AG20443 (cell line): ENCODE measurements around the gene TIE1.
A peak's percentile ranks its signal among the peaks of the same experiment; 100 is the strongest.

ENCODE experiments used
- DNase-seq: peaks from one replicate; pipeline ENCODE4 v3.0.0; 2012; ENCODE audit warnings: low spot score, mixed read lengths

Gene TIE1

DNA sequence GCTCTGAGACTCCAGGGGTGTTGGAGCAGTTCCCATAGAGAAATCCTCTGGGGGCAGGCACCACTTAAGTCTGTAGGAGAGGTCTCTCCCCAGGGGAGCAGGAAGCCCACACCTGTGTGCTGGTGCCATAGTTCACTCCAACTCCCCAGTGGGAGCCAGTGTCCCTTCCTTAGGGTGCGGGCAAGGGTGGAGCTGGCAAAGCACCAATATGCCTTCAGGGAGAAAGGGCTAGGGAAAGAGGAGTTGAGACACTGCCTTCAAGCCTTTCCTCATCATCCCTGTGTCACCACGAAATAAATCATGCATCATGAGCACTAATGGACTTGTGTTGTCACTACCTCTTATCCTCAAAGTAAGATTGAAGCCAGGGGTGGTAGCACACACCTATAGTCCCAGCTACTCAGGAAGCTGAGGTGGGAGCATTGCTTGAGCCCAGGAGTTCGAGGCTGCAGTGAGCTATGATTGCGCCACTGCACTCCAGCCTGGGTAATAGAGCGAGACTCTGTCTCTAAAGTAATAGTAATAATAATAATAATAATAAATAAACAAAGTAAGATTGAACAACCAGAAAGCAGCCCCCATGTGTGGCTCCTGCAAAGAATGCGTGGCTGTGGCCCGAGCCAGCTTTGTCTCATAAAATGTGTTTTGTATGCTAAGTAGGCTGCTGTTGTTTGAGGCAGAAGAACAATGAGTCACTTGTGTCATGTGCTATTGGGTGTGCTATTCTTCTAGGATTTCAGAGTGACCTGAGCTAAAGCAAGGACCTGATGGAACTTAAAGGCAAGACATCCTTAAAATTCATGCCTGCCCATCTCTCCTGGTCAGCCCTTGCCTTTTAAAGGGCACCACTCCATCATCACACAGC, 6.7 kb upstream of the TIE1 start:
- DNase-seq: peak; percentile 81

DNA sequence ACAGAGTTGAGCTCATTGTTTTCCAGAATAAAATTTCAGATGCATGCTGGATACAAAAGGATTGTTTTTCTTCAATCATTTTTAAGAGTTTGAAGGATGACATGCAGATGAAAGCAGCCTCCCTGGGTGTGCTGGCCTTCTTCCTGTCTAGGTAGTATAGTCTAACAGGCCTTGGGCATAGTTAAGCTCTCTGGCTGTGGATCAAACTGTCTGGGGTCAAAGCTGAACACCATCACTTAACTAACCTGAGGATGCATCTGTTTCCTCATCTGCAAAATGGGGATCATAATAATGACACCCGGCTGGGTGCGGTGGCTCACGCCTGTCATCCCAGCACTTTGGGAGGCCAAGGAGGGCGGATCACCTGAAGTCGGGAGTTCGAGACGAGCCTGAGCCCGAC, 6.0 kb upstream of the TIE1 start:
- DNase-seq: no peak

DNA sequence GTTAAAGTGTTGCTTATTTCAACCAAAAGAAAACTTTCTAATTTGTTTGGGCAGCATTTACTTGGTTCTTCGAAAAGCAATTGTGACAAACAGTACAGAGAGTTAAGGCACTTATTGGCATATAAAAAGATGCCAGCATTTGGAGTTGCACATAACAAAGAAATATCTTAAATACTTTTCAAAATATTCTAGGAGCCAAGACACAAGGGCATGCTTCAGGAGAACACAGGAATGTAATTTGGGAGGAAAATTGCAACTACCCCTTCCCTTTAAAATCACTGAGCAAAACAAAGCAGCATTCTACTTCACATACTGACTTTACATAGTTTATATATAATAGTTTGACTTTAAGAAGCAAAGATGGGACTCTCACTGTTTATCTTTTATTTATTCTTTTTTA, 4.6 kb upstream of the TIE1 start:
- DNase-seq: no peak

DNA sequence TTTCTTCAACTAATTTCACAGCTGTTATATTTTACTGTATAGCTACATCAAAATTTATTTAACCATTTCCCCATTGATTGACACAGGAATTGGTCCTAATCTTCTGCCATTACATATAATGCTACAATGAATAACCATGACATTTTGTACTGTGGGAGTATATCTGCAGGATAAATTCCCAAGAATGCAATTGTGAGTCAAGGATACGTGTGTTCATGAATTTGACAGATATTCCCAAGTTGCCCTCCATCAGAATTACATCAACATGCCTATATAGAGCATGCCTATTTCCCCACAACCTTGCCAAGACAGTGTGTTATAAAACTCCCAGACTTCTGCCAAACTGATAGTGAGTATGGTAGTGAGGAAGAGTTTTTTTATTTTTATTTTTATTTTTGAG, 2.7 kb upstream of the TIE1 start:
- DNase-seq: no peak

DNA sequence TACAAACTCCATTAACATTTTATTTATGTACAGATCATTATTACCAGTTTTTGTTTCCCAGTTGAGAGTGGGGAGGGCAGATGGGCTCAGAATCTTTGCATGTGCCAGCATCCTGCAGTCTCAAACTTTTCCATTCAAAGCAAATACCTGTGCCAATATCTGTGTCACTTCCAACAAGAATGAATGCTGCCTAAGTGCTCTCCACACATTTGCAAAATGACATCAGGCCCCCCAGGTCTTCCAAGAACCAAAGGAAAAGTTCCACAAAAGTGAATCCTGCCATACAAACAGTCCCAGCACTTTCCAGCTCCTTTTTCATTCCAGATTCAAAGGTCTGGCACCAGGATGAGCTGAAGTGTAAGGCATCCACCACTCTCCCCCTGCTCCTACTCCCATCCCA, 1.7 kb upstream of the TIE1 start:
- no peak for DNase-seq

DNA sequence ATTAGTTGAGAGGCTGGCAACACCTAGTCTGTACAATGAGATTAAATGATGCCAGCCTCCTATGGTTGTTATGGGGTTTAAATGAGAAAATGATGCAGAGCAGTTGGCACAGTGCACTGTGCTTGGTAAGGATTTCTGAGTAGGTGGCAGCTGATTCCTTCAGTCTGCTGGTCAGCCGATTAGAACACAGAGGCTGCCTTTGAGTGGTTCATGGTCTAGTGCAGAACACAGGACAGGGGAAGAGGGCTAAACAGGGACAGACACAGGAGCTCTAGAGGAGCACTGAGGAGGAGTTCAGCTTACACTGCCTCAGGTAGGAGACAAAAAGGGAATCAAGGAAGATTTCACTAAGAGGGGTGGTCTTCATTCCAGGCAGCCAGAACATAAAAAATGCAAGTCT, 1.4 kb downstream of the TIE1 start:
- DNase-seq: no peak

DNA sequence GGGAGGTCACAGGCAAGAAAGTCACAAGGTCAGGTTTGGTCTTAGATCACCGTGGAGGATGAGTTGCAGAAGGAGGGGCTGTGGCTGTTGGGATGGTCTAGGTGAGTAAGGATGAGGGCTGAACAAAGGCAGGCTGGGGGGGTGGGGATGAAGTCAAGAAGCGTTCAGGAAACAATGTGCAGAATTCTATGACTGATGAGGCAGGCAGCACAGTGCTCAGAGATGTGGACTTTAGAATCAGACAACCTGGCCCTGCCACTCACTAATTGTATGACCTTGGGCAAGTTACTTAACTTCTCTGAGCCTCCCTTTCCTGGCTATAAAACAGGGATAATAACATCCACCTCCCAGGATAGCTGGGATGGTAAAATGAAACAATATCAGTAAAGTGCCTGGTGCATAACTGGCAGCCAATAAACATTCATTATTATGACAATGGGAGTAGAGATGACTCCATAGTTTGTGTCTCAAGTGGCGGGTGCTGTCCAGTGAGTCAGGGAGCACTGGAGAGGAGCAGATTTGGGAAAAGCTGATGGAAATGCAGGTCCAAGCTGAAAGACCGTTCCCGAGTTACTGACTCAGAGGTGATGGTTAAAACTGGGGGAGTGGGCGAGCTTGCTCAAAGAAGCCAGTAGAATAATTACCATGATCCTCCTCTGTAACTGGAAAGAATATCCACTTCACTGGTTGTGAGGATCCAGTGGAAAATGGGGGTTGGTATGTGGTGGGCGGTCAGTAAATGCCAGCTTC, 2.1 kb downstream of the TIE1 start:
- no peak for DNase-seq

DNA sequence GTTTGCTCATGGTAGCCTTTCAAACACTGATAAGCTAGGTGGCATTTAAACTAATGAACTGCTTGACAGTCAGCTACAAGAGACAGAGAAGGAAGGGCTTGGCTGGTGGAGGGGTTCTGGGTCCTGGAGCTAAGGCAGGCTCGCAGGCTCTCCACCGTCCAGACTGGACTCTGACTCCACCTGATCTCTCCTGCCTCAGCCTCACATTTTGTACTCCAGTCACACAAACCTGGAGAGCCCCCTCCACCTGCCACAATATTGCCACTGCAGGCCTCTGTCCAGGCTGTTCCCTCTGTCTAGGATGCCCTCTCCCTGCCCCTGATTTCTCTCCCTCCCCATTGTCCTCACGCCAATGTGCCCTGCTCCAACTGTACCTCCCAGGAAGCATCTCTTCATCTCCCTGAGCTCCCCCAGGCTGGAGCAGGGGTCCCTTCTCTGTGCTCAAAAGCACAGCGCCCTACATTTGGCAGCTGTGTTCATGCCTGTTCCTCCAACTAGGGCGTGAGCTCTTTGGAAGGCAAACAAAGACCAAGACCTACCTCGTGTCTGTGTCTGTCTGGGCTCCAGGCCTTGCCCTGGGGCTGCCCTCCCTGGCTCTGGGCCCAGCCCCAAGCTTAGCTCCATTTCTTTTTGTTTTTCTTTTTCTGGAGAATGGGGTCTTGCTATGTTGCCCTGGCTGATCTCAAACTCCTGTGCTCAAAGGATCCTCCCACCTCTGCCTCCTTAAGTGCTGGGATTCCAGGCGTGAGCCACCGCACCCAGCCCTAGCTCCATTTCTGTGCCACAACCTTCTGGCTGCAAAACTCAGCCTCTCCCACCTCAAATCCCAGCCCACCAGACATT, 2.9 kb downstream of the TIE1 start:
- DNase-seq: no peak

DNA sequence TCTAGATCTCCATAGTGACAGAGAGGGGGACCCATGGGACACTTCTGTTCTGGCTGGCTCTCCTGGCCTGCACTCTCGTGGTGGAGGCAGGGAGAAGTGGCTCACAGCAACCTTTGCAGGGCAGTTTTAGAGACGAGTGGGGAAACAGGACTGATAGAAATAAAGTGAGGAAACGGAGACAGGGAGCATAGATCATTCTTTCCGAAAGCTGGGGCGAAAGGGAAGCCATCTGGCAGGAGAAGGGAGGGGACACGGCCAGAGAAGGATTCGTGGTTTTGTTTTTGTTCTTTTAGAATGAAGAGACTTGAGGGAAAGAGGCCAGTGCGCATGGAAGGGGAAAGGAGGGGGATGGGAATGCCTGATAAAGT, 3.5 kb downstream of the TIE1 start:
- no peak for DNase-seq

DNA sequence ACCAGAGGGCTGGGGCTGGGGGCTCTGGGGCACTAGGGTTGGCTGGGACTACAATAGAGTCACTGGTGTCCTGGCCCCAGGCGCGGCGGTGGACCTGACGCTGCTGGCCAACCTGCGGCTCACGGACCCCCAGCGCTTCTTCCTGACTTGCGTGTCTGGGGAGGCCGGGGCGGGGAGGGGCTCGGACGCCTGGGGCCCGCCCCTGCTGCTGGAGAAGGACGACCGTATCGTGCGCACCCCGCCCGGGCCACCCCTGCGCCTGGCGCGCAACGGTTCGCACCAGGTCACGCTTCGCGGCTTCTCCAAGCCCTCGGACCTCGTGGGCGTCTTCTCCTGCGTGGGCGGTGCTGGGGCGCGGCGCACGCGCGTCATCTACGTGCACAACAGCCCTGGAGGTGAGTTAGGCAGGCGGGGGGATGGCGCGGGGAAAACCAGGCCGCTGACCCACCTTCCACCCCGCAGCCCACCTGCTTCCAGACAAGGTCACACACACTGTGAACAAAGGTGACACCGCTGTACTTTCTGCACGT, 4.1 kb downstream of the TIE1 start:
- no peak for DNase-seq

DNA sequence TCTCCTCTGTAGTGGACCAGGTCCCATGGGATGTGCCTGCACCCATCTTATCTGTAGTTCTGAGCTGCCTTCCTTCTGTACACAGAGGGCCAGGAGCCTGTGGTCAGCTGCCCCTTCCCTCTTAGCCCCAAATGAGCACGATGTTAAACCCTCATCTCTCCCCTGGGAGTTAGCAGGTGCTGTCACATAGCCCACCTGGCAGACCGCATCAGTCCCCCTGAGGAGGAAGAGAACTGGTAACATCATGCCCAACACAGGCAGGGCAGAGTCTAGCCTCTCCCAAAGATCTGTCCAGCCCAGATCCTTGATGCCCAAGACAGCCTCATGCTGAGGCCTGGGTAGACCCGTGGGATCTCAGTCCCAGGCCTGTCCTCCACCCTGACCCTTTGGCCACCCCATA, 4.7 kb downstream of the TIE1 start:
- DNase-seq: no peak

DNA sequence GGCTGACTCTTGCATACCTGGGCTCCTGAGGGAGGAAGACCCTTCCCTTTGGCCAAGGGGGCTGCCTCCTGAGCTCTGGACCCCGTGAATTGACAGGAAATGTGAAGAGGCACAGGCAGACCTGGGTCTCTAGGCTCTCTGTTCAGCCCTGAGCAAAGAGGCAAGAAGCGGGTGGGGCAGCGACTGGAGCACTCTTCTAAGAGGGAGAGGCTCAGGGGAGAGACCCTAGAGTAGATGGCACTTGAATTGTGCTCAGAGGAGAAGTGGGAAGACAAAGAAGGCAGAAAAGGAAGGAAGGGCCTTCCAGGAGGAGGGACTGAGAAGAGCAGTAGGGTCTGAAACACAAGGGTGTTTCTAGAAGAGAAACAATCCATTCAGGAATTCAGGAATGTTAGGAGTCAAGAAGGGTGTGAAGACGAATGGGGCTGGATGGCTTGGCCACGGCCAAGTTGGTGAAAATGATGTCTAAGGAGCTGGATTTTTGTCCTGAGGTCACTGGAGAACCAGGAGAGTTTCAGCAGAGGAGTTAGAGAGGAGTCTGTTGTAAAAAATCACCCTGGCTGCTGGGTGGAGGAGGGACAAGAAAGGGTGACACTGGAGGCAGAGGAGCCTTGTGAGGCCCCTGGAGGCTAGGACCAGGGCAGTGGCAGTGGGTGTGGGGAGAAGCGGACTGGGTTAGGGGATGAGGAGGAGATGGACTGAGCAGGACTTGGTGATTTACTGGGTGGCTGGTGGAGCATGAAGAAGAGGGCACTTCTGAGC, 5.3 kb downstream of the TIE1 start:
- DNase-seq: no peak

DNA sequence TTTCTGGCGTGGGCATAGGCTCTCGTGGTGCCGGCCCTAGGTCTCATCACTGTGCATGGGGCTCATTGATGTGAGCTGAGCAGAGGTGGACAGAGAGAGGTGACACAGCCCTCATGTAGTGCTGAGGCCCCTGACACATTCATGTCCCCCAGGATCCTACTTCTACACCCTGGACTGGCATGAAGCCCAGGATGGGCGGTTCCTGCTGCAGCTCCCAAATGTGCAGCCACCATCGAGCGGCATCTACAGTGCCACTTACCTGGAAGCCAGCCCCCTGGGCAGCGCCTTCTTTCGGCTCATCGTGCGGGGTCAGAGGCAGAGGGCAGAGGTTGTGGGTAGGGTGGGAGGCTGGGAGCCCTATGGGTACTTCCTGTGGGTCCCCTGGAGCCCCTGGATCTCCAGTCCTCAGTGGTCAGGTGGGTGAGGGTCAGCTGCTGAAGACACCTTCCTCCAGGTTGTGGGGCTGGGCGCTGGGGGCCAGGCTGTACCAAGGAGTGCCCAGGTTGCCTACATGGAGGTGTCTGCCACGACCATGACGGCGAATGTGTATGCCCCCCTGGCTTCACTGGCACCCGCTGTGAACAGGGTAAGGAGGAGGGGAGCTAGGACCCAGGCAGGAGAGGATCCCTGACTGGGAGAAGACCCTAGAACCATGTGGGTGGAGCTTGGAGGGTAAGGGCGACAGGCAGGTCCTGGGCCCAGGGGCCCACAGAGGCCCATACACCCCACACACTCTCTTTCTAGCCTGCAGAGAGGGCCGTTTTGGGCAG, 6.1 kb downstream of the TIE1 start:
- no peak for DNase-seq

DNA sequence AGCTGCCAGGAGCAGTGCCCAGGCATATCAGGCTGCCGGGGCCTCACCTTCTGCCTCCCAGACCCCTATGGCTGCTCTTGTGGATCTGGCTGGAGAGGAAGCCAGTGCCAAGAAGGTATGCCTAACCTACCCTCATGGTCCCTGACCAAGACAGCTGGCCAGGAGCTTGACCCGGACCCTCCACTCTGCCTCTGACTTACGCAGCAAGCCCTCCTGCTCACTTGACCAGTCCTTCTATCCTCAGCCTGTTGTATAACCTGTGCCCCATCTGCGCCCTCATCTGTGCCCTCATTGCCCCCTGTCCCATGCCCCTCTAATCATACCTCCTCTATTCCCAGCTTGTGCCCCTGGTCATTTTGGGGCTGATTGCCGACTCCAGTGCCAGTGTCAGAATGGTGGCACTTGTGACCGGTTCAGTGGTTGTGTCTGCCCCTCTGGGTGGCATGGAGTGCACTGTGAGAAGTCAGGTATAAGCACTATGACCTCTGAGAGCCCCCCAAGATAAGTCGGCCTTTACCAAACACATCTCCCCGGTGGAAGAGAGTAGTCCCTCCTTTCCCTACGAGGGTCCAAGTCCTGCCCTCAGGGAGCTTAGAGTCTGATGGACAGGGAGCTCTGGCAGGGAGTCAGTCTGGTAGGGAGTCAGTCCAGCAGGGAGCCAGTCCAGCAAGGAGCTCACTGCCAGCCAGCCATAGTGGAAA, 6.8 kb downstream of the TIE1 start:
- no peak for DNase-seq

DNA sequence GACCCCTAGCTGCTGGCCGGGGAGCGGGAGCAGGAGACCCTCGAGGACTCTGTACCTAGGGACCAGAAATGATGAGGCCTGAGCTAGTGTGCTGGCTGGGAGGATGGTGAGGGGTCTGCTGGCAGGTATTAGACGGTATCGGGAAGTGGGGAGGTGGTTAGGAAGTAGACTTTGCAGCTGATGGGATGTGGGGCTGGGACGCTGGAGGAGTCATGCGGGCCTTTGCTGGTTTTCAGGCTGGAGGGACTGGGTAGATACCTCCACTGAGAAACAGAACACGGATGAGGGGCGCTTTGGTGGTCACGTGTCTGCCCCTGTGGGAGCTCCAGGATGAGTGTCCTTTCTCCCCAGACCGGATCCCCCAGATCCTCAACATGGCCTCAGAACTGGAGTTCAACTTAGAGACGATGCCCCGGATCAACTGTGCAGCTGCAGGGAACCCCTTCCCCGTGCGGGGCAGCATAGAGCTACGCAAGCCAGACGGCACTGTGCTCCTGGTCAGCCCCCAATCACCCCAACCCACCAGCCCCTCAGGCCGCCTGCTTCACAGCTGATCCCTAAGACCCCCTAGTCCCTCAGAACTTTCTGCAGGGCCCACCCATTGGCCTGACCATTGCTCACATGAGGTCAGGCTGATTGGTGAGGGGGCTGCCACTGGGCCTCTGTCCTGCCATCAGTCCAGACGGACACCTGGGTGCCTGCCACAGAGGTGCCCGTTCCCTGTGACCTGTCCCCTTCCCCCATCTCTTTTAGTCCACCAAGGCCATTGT, 8.0 kb downstream of the TIE1 start:
- no peak for DNase-seq

DNA sequence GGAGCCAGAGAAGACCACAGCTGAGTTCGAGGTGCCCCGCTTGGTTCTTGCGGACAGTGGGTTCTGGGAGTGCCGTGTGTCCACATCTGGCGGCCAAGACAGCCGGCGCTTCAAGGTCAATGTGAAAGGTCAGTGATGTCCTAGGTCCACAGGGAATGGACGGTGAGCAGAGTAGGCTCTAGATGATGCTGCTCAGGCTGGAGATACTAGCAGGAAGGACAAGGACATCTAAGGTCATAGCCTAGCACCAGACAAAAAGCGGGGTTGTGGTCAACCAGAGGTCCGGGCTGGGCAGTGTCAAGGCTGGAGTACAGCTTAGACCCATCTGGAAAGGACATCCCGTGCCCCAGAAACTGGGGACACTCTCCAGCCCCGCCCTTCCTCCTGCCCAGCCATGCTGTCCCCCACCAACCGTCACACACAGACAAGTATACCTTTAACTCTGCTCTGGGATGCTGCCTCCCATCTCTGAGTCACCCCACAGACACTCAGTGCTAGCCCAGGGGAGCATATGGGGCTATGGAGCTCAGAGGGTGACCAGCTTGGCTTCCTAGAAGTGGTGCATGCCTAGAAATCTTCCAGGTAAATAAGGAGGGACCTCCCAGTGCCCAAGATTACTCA, 8.7 kb downstream of the TIE1 start:
- no peak for DNase-seq

DNA sequence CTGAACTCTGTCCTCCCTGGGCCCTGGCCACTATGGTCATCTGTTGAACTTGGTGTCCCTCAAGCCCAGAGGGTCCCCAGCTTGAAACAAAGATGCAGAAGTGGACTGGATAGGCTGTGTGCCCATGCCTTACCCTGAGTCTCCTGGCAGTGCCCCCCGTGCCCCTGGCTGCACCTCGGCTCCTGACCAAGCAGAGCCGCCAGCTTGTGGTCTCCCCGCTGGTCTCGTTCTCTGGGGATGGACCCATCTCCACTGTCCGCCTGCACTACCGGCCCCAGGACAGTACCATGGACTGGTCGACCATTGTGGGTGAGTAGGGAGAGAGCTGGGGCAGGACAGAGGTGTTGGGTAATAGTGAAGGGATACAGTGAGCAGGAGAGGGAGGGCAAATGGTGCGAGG, 10.7 kb downstream of the TIE1 start:
- DNase-seq: no peak

DNA sequence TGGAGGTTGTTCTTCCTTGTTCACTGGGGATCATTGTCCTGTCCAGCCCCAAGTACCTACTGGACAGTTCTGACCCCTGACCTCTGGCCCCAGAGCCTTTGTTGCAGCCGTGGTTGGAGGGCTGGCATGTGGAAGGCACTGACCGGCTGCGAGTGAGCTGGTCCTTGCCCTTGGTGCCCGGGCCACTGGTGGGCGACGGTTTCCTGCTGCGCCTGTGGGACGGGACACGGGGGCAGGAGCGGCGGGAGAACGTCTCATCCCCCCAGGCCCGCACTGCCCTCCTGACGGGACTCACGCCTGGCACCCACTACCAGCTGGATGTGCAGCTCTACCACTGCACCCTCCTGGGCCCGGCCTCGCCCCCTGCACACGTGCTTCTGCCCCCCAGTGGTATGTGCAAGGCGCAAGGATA, 11.4 kb downstream of the TIE1 start:
- no peak for DNase-seq
